Pancreas (tissue), 10 donors: Measurements from ENCODE around the gene COL2A1. TPM values are rescaled to one million over a fixed set of nuclear protein-coding genes. Genes with fewer than 3 reads are reported as not detected.

Experiments used
- ATAC-seq, 4 donors: fragments of 200-7000 bp; cut with Tn5 transposase; one replicate each; pipeline versions ENCODE4 v1.8.0 to v1.9.1; 2020; ENCODE audit warnings: mild to moderate bottlenecking in 4 of 4, moderate library complexity in 4 of 4
- DNase-seq, 6 donors: peaks; one replicate each; pipeline ENCODE4 v3.0.0-alpha.2; 2020
- FAIRE-seq: peaks from 2 replicates; lab custom pipeline; 2012; peaks lifted over from hg19 to GRCh38; lab: Jason Lieb, UNC
- H3K27ac ChIP-seq, 4 donors: fragments of 200-600 bp; sonication (generic); 1 replicate in 3 of 4; 2 replicates in 1 of 4; pipeline versions ENCODE4 v1.5.0 to v1.8.0; 2020
- H3K27me3 ChIP-seq, 4 donors: fragments of 200-600 bp; one replicate each; pipeline ENCODE4 v1.8.0; 2021
- H3K36me3 ChIP-seq, 3 donors: fragments of 200-600 bp; sonication (generic) in 1 of 3; one replicate each; pipeline versions ENCODE4 v1.5.0 to v1.8.0; 2020 to 2021
- H3K4me1 ChIP-seq, 3 donors: fragments of 200-600 bp; one replicate each; pipeline ENCODE4 v1.8.0; 2021
- H3K4me3 ChIP-seq, 4 donors: fragments of 200-600 bp; sonication (generic) in 2 of 4; one replicate each; pipeline versions ENCODE4 v1.5.0 to v1.8.0; 2020 to 2021
- H3K9me3 ChIP-seq, 4 donors: fragments of 200-600 bp; one replicate each; pipeline ENCODE4 v1.8.0; 2021
- CTCF ChIP-seq, 4 donors: fragments of 200-600 bp; sonication (generic) in 3 of 4; IDR thresholded peaks; one replicate each; pipeline versions ENCODE4 v1.5.0 to v1.8.0; 2021; ENCODE audit warnings: antibody characterized with exemption in 4 of 4
- WGBS, 2 donors: extraction: QIAGEN DNeasy Blood & Tissue Kit; methylation state at CpG; one replicate each; pipeline ENCODE4 v1.1.7; 2013; 5-methylcytosine and 5-hydroxymethylcytosine counted together
- intact Hi-C, 3 donors: fragments of 100-400 bp; cut with DNase I; formaldehyde crosslinking; loops; one replicate each; pipeline versions ENCODE4 v1.11.1 to v1.14.2; 2022
- polyA plus RNA-seq, 2 donors: library from polyadenylated mRNA; stranded (reverse); fragments of 200-250 nt; gene quantifications; one replicate each; pipeline ENCODE4 v1.2.3, GENCODE V29; 2013
- total RNA-seq, 6 donors: library from RNA; stranded (reverse); fragmentation: NEBNext Ultra II Directional in 4 of 6; extraction: Animal tissue kit (Norgen Biotek cat#: 25700) in 4 of 6; gene quantifications; one replicate each; pipeline versions ENCODE4 v1.2.1 to v1.2.4, GENCODE V29; 2021 to 2023
- donor health status: healthy with polysubstance abuse.
- donor health status: DM: no; HTN: no; CAD: no; lungs with moderate emphysema.
- donor health status: DM: no; HTN: no; CAD: no.
- donor health status: control.
- donor health status: control.
- donor health status: Bipolar disorder and iron deficiency.
- donor health status: DM: yes; HTN: yes; CAD: no.
- donor health status: DM: no; HTN: no; CAD: no.
- donor health status: DM: no; HTN: no; CAD: no.
- donor health status: DM: yes; HTN: yes; CAD: no.

Gene COL2A1
- total and polyA plus RNA-seq, 8 donors = 0.04 to 0.12 (median 0.06) TPM; not detected in 5

- H3K4me3 ChIP-seq = no peak overlapping the region
- H3K36me3 ChIP-seq = no peaks in the 10 kb centered on the region
- 32 to 36% methylated on average over 9 of the region's 9 CpGs for WGBS, 2 donors
- peak in 1 of 4 donors; percentile 32 for ATAC-seq
- H3K27ac ChIP-seq = no peak overlapping the region
- FAIRE-seq = no peak
- TF ChIP-seq CTCF (IDR thresholded peaks at IDR 0.05) = no peak
- H3K4me1 ChIP-seq = no peaks in the 10 kb centered on the region
- no peak for DNase-seq
- H3K27me3 ChIP-seq = no peaks in the 10 kb centered on the region
- H3K9me3 ChIP-seq = no peaks in the 10 kb centered on the region
- intact Hi-C loops = no loop called here
Measured at GRCh38 chr12:48037267-48037915, 33.1 kb upstream of the COL2A1 start.

GRCh38 chr12:48036818-48037217 lies 32.5 kb upstream of the COL2A1 start:
- ATAC-seq (no peak), DNase-seq (no peak), FAIRE-seq (no peak)
- WGBS, 2 donors = 69 to 73% methylated on average over 4 of the region's 4 CpGs
- H3K4me1 ChIP-seq = no peaks in the 10 kb centered on the region
- H3K9me3 ChIP-seq = no peaks in the 10 kb centered on the region
- intact Hi-C loops = no loop called here
- no peak for TF ChIP-seq CTCF (IDR thresholded peaks at IDR 0.05)
- no peak overlapping the region for H3K27ac ChIP-seq
- H3K27me3 ChIP-seq = no peaks in the 10 kb centered on the region
- H3K36me3 ChIP-seq = no peaks in the 10 kb centered on the region
- H3K4me3 ChIP-seq = no peak overlapping the region

- TF ChIP-seq CTCF (IDR thresholded peaks at IDR 0.05) = no peak
- ATAC-seq (no peak), FAIRE-seq (no peak), DNase-seq (no peak)
- WGBS, 2 donors = 86 to 90% methylated on average over 8 of the region's 8 CpGs
- intact Hi-C loops = no loop called here
- Histone ChIP-seq H3K4me1 (no peaks in the 10 kb centered on the region), H3K9me3 (no peaks in the 10 kb centered on the region), H3K4me3 (no peak overlapping the region), H3K27me3 (no peaks in the 10 kb centered on the region), H3K36me3 (no peaks in the 10 kb centered on the region), H3K27ac (no peak overlapping the region)
Measured at GRCh38 chr12:48034835-48035805, 30.8 kb upstream of the COL2A1 start.

- 91% methylated on average over 1 of the region's 1 CpG for WGBS, 2 donors
- H3K9me3 ChIP-seq = no peaks in the 10 kb centered on the region
- DNase-seq (no peak), ATAC-seq (no peak), FAIRE-seq (no peak)
- TF ChIP-seq CTCF (IDR thresholded peaks at IDR 0.05) = no peak
- no peak overlapping the region for H3K27ac ChIP-seq
- no peak overlapping the region for H3K4me3 ChIP-seq
- no peaks in the 10 kb centered on the region for H3K4me1 ChIP-seq
- intact Hi-C loops = no loop called here
- H3K27me3 ChIP-seq = no peaks in the 10 kb centered on the region
- H3K36me3 ChIP-seq = no peaks in the 10 kb centered on the region
Measured at GRCh38 chr12:48033451-48033850, 29.2 kb upstream of the COL2A1 start.
